Sigmoid colon (tissue), 7 donors: ENCODE results near the gene SELENOO. TPM values are rescaled to one million over a fixed set of nuclear protein-coding genes. Genes with fewer than 3 reads are reported as not detected.
A peak's percentile ranks its signal among the peaks of the same experiment; 100 is the strongest.

Experiments used
- DNase-seq: peaks from one replicate; pipeline ENCODE4 v3.0.0-alpha.2; 2019
- H3K27ac ChIP-seq, 4 donors: fragments of 200-600 bp; sonication (generic); one replicate each; pipeline ENCODE4 v1.5.1; 2016 to 2019; ENCODE audit warnings: mild to moderate bottlenecking in 1 of 4
- H3K27me3 ChIP-seq, 3 donors: fragments of 200-600 bp; sonication (generic); one replicate each; pipeline ENCODE4 v1.5.1; 2019; ENCODE audit warnings: mild to moderate bottlenecking in 1 of 3
- H3K36me3 ChIP-seq, 4 donors: fragments of 200-600 bp; sonication (generic); one replicate each; pipeline ENCODE4 v1.5.1; 2016 to 2019
- H3K4me1 ChIP-seq, 4 donors: fragments of 200-600 bp; sonication (generic); one replicate each; pipeline ENCODE4 v1.5.1; 2017 to 2019
- H3K4me3 ChIP-seq, 4 donors: fragments of 200-600 bp; sonication (generic); one replicate each; pipeline ENCODE4 v1.5.1; 2017 to 2019; ENCODE audit warnings: mild to moderate bottlenecking in 2 of 4, moderate library complexity in 1 of 4
- H3K9me3 ChIP-seq, 4 donors: fragments of 200-600 bp in 3 of 4; sonication (generic) in 3 of 4; one replicate each; pipeline versions ENCODE4 v1.5.1 to v1.6.1; 2013 to 2019
- EP300 ChIP-seq, 4 donors: sonication (generic); formaldehyde crosslinking; IDR thresholded peaks; one replicate each; pipeline ENCODE4 v1.6.1; 2017; ENCODE audit warnings: antibody characterized with exemption in 4 of 4
- POLR2A ChIP-seq, 2 donors: fragments of 450-650 bp; IDR thresholded peaks; one replicate each; pipeline ENCODE4 v1.6.1; 2016; ENCODE audit warnings: antibody characterized with exemption in 2 of 2, mild to moderate bottlenecking in 2 of 2, moderate library complexity in 2 of 2
- POLR2AphosphoS5 ChIP-seq, 4 donors: sonication (generic); formaldehyde crosslinking; IDR thresholded peaks; one replicate each; pipeline ENCODE4 v1.6.1; 2017; ENCODE audit warnings: antibody characterized with exemption in 4 of 4
- WGBS, 2 donors: extraction: QIAGEN DNeasy Blood & Tissue Kit; methylation state at CpG; one replicate each; pipeline ENCODE4 v1.1.7; 2013; 5-methylcytosine and 5-hydroxymethylcytosine counted together
- intact Hi-C: fragments of 100-400 bp; cut with DNase I; formaldehyde crosslinking; loops from one replicate; pipeline ENCODE4 v1.15.1; 2023
- polyA plus RNA-seq, 3 donors: library from polyadenylated mRNA; stranded (reverse); fragments of 200-250 nt; gene quantifications; one replicate each; pipeline ENCODE4 v1.2.3, GENCODE V29; 2013
- total RNA-seq, 4 donors: library from RNA; depleted of rRNA; stranded (reverse); fragments of >200 nt; gene quantifications; one replicate each; pipeline ENCODE4 v1.1.0, GENCODE V29; 2016
- TF ChIP-seq, protein P1 (sequence below), 4 experiments: fragments of 450-650 bp in 3 of 4; fragments of 200-600 bp in 1 of 4; IDR thresholded peaks; one replicate each; pipeline ENCODE4 v1.5.1; 2016 to 2019; ENCODE audit warnings: antibody characterized with exemption in 4 of 4, mild to moderate bottlenecking in 3 of 4, moderate library complexity in 2 of 4
- donor health status: healthy with polysubstance abuse.
- donor health status: Bipolar disorder and iron deficiency.
- donor health status: healthy.

SELENOO gene
- total and polyA plus RNA-seq, 7 donors = 10.2 to 30.2 (median 17.9) TPM

DNA sequence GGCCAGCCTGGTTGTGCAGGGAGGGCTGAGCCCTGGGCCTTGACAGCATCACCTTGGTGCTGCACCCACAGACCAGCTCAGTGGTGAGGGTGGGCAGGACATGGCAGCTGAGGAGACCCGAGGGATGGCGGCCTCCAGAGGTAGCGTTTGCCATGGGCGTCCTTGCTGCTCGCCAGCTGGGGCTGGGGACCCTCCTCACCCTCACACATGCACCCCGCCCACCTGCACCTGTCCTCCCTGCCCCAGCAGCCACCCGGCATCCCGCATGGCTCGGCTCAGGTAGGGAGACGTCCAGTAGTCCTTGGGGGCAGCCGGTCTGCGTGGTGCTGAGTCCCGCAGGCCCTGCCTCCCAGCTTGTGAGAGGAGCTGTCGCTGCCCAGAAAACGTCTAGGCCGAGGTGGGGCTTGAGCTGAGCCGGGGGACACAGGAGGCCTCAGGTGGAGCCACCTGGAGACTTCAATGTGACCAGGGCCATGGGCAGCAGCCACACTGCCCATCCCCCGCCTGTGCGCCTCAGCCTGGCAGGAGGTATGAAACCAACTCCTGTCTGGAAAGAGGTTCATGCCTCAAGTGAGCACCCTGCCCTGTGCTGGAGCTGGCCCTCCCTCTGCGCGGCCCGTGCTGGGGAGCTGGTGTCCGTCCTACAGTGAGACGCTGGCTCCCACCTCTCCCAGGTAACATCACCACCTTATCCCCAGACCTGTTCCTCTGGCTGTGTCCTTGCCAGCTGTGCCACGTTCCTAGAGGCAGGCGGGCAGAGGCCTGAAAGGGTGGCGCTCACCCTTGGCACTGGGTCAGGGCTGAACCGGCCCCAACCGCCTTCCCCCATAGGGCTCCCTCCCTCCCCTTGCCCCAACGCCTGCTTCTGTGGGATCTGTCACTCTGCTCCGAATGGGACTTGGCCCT is 18.4 kb upstream of the SELENOO start:
- intact Hi-C loops = loop anchor here (10.0 kb wide), 2 partner anchors 218 to 258 kb away; partner anchors contain the start of gene PIM3
- no peak overlapping the region for H3K27ac ChIP-seq
- H3K4me1 ChIP-seq = peaks cover 0 to 41% (median 32%) of the 10 kb centered on the region in 4 donors
- H3K27me3 ChIP-seq = peaks cover 14 to 33% (median 19%) of the 10 kb centered on the region in 3 donors
- no peaks in the 10 kb centered on the region for H3K36me3 ChIP-seq
- no peaks in the 10 kb centered on the region for H3K9me3 ChIP-seq
- WGBS, 2 donors = 58 to 84% methylated on average over 31 of the region's 31 CpGs
- TF ChIP-seq POLR2AphosphoS5 (IDR thresholded peaks at IDR 0.05) = no peak
- TF ChIP-seq, protein P1, sequence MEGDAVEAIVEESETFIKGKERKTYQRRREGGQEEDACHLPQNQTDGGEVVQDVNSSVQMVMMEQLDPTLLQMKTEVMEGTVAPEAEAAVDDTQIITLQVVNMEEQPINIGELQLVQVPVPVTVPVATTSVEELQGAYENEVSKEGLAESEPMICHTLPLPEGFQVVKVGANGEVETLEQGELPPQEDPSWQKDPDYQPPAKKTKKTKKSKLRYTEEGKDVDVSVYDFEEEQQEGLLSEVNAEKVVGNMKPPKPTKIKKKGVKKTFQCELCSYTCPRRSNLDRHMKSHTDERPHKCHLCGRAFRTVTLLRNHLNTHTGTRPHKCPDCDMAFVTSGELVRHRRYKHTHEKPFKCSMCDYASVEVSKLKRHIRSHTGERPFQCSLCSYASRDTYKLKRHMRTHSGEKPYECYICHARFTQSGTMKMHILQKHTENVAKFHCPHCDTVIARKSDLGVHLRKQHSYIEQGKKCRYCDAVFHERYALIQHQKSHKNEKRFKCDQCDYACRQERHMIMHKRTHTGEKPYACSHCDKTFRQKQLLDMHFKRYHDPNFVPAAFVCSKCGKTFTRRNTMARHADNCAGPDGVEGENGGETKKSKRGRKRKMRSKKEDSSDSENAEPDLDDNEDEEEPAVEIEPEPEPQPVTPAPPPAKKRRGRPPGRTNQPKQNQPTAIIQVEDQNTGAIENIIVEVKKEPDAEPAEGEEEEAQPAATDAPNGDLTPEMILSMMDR (IDR thresholded peaks at IDR 0.05) = no peak
- no peak for TF ChIP-seq POLR2A (IDR thresholded peaks at IDR 0.05)
- TF ChIP-seq EP300 (IDR thresholded peaks at IDR 0.05) = no peak
- no peak overlapping the region for H3K4me3 ChIP-seq
- DNase-seq = no peak

DNA sequence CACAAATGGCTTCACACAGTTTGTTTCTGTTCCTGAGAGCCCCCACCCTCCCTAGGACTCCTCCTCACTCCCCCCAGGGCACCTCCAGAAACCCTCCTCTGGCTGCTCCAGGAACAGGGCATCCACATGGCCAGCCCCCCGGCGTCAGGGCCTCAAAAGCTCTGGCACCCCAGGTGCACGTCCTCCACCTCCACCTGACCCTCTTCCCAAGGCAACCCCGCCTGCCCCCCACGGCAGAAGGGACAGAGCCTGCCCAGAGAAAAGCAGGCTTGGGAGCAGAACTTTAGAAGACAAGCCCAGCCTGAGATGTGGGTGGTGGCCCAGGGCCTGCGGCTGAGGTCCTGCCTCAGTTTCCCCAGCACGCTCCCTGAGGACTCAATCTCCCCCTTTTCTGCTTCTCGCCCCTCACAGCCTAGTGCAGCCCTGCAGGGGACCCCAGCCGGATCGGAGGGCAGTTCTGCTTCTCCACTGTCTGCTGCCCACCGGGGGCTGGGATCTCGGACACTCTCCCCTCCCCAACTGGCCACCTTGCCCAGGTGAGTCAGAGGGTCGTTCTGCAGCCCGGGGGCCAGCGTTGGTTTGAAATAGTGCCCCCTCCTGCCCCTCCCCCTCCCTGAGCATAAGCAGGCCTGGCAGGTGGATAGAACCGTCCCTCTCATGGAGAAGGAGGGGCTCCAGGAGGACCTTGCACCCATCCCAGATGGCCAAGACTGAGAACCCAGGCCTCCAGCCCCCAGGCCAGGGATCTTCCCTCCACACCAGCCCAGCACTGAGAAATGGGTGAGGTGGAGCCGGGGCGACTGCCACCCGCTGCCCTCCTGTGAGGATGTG is 17.5 kb upstream of the SELENOO start:
- H3K9me3 ChIP-seq = no peaks in the 10 kb centered on the region
- H3K27me3 ChIP-seq = peaks cover 9 to 23% (median 12%) of the 10 kb centered on the region in 3 donors
- TF ChIP-seq POLR2A (IDR thresholded peaks at IDR 0.05) (no peak), EP300 (IDR thresholded peaks at IDR 0.05) (no peak), POLR2AphosphoS5 (IDR thresholded peaks at IDR 0.05) (no peak)
- TF ChIP-seq, protein P1 (IDR thresholded peaks at IDR 0.05) = no peak
- intact Hi-C loops = loop anchor here (10.0 kb wide), 2 partner anchors 219 to 259 kb away; partner anchors contain the start of gene PIM3
- H3K36me3 ChIP-seq = no peaks in the 10 kb centered on the region
- WGBS, 2 donors = 71 to 88% methylated on average over 19 of the region's 19 CpGs
- peak overlapping the region in 1 of 4 donors; percentile 44 for H3K27ac ChIP-seq
- DNase-seq = no peak
- peaks cover 0 to 36% (median 33%) of the 10 kb centered on the region in 4 donors for H3K4me1 ChIP-seq
- H3K4me3 ChIP-seq = no peak overlapping the region

DNA sequence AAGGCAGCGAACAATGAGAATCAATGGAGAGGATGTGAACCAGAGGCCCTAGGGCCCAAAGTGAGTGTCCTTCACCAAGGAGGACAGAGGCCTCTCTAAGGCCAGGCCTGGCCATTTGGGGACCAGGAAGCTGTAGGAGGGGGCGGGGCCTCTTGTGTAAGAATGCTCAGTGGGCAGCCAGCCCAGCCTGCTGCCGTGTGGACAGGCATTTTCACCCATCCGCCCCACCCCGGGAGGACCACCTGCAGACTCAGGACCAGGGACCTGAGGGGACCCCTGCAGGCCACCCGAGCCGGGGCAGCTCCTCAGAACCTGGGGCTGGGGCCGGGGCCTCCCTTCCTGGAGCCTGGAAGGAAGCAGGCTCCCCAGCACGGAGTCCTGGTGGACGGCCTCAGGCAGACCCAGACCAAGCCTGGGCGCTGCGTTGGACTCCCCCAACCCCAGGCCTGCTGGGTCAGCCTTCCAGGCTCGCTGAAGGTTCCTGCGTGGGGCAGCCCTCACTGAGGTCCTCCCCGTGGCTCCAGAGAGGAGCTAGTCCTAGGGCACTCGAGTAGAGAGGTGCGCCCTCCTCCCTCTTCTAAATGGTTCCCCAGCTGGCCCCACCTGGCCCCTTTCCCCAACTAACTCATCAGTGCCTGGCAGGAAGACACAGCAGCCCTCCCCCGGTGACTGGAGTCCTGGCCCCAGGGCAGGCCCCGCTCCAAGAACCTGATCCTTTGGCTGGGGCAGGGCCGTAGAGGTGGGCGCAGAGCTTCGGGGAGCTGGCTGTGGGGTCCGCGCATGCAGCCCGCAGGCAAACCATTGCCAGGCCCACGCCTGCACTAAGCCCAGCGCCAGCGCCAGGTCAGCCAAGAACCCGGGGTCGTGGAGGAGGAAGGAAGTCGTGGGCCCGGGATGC is 16.6 kb upstream of the SELENOO start:
- Histone ChIP-seq H3K27ac (peak overlapping the region; percentile 38 to 58 (median 42)), H3K4me1 (peaks cover 0 to 42% (median 37%) of the 10 kb centered on the region in 4 donors), H3K27me3 (peaks cover 1 to 14% (median 3%) of the 10 kb centered on the region in 3 donors), H3K36me3 (no peaks in the 10 kb centered on the region), H3K4me3 (peak overlapping the region in 3 of 4 donors; percentile 77 to 90 (median 85)), H3K9me3 (no peaks in the 10 kb centered on the region)
- intact Hi-C loops = loop anchor here (2.0 to 10.0 kb wide), 3 partner anchors 17 to 259 kb away; partner anchors contain the start of genes PIM3 and SELENOO
- 58 to 65% methylated on average over 32 of the region's 32 CpGs for WGBS, 2 donors
- DNase-seq = peak; percentile 89
- TF ChIP-seq EP300 (IDR thresholded peaks at IDR 0.05) (no peak), POLR2AphosphoS5 (IDR thresholded peaks at IDR 0.05) (no peak), POLR2A (IDR thresholded peaks at IDR 0.05) (no peak)
- TF ChIP-seq, protein P1 (IDR thresholded peaks at IDR 0.05) = no peak
